ENCODE measurements around the gene BORCS6.
A peak's percentile ranks its signal among the peaks of the same experiment; 100 is the strongest.
"Not testable (repeated sequence)": the region's sequence is repeated elsewhere in the genome, so short reads cannot be mapped to it uniquely, and the experiment has no call there.

BORCS6 gene

DNA sequence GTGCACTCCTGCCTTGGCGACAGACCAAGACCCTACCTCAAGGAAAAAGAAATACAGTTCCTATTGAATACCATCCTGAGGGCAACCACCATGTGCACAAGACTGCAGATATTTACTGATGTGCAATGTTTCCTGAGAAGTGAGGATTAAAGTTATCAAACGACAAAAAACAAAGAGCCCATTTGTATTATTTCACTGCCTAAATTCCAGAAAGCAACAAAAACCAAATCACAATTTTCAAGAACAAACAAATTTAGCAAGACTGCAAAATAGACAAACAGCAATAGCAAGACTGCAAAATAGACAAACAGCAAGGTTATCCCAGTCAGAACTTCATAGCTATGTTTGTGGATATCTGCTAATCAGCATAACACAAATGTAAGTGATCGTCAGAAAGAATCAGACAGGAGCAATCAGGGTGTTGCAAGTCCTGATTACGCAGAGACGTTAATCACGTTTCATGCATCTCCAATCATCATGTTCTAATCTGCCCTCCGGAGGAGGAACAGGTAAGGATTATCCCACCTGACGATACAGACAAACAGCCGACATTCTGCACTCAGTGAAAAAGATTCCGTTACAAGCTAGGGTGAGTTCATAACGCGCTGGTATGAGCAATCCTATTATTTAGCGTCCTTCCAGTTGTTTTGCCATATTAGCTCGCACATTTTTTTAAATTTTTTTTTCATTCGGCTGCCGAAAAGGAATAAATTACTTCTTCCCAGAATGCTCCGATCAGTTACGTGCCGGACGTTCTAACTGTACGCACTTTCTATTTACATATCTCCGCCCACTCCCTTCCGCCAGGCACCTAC lies 16.7 kb downstream of the BORCS6 start:
- peak; percentile 96 for DNase-seq

DNA sequence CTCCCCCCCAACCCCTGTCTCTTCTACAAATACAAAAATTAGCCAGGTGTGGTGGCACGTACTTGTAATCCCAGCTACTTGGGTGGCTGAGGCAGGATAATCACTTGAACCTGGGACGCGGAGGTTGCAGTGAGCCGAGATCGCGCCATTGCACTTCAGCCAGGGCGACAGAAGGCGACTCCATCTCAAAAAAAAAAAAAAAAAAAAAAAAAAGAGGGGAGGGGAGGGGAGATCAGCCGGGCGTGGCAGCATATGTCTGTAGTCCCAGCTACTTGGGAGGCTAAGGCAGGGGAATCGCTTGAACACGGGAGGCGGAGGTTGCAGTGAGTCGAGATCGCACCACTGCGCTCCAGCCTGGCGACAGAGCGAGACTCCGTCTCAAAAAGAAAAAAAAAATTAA lies 19.8 kb downstream of the BORCS6 start:
- DNase-seq: not testable (repeated sequence)

DNA sequence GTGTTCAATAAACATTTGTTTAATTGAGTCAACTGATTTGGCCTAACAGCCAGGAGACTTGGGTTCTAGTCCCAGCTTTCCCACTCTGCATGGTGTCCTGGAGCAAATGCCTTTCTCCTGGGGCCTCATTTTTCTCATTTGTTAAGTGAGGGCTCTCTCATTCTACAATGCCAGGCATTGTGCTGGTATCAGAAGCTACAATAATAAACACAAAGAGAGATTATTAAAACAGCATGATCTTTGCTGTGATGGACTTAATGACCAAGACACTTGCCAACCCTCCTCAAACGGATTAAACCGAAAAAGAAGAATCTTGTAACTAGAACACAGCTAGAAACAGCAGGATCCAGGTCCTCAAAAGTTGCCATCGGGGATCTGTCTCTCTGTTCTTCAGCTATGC lies 22.5 kb downstream of the BORCS6 start:
- no peak for DNase-seq

DNA sequence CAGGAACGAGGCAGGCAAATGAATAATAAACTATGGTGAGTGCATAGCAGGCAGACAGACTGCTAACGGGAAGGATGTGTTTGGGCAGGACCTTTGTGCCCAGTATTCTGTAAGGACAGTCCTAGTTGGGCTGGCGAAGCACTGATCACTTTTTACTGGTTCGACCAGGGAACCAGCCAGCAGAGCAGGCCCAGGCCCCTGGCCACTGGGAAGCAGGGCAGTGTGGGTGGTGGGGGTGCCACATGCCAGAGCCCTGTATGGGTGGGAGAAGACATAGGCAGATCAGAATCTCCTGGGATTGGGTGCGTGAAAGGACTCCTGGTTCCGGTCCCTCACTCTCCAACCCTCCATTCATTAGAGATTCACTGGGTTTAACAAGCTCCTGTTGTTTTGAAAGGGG lies 23.2 kb downstream of the BORCS6 start:
- DNase-seq: no peak

DNA sequence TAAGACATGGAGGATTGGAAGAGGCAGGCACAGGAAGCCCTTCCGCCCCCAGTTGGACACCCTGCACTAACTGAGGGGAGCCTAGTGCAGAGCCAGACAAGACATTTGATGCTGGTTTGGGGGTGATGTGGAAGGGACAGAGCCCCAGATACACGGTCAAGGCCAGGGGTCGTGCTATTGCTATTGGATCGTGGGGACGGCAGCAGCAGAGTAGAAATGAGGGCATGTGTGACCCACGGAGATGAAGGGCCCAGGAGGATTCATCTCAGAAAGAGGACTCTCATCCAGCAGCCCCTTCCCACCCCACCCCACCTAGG lies 25.2 kb downstream of the BORCS6 start:
- DNase-seq: no peak

DNA sequence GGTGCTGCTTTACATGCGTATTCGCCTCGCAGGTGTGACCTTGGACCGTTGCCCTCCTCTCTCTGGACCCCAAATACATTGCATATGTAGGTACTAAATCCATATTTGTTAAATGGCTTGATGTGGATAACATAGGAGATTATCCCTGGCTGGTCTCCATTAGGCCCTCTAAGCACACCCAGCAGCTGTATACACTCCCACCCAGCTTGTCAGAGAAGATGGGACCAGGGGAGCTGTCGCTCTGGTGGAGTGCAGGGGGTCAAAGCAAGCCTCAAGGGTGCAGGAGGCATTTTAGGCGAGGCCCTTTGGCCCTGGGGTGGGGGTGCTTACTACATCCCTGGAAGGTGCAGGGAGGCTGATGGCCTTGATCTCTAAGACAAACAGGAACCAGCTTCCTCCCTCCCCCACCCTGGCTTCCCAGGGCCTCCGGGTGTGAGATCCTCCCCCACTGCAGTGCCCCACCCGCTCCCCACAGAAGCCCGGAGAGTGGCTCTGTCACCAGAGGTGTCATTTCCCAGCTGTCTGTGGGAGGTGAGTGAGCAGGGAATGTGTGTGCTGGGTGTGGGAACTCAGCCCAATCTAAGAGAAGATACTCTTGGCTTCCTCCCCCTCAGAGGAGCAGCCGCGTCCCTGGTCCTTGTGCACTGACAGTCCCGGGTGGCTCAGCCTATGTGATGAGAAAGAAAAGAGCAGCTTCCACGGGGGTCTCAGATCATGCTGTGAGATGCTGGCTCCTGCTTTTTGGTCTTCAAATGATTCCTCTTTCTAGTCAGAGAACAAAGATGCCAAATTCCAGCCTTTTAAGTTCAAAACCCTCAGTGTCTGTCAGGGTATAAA lies 25.8 kb downstream of the BORCS6 start:
- peak; percentile 59 for DNase-seq

DNA sequence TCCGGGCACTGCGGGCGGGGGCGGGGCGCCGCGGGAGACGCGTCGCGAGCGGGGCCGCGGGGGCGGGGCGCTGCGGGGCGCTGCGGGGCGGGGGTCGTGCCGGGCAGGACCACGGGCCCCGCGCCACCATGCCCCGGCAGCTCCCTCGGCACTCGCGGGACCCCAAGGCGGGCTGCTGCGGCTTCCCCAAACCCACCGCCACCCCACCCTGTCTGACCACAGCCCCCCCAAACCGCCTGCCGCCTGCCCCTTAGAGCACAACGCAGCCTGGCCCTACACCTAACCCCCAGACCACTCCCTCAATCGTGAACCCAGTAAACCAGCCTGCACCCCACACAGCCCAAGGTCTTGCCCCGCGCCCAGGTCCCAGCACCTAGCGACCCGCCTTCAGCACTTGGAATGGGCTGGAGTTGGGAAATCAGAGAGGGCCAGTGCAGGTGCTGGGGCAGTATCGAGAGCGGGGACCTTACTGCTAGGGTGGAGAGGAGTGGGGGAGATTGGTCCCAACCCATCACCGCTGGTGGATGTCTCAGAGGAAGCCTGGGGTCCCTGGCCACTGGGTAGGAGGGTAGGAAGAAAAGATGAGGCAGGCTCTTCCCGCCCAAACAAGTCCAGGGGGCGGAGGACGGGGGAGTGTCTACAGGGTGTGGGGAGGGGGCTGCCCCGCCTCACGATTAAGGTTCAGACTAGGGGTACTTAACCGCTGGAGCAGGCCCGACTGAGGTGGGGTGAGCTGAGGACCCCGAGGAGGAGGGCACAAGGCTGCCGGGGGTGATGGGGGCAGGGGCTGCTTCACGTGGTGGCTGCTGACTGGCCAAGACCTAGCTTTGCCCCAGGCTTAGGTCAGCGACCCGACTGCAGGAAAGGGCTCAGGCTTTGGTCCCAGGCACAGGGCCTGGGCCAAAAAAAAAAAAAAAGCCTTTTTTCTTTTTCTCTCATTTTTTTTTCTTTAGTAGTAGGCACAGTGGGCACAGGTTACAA lies 26.7 kb downstream of the BORCS6 start:
- DNase-seq: no peak

DNA sequence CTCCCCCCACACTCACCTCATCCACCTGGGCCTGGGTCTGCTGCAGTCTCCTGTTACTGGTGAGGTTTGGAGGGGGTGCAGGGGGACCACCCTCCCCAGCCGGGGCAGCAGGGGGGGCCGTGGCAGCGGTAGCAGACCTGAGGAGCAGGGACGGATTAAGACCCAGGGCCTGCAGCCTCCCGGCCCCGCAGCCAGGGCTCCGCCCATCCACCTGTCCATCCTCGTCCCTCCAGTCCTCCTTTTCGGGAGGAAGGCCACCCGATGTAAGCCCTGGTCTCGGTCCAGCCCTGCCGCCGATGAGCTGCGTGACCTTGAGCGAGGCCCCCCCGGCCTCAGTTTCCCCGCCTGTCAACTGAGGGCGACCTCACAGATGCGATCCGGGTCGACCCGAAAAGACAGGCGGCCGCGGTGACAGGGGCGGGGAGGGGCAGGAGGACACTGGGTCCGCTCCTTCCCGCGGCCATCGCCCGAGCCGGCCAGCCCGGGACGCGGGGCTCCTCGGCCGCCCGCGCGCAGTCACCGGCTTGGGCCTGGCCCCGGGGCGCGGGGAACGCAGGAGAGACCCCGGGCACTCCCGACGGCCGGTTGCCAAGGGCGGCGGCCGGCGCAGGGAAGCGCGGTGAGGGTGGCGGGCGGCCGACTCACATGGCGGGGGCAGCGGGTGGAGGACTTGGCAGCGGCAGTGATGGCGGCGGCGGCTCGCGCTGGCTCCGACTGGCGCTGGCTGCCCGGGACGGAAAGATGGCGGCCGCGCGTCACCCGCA lies 27.6 kb downstream of the BORCS6 start, which contains the start of gene VAMP2:
Gene VAMP2 (minus strand): TSS at position 716 of the 764 bp plus-strand sequence. CDS start 69 bp downstream, at position 647.
- DNase-seq: peak; percentile 65

DNA sequence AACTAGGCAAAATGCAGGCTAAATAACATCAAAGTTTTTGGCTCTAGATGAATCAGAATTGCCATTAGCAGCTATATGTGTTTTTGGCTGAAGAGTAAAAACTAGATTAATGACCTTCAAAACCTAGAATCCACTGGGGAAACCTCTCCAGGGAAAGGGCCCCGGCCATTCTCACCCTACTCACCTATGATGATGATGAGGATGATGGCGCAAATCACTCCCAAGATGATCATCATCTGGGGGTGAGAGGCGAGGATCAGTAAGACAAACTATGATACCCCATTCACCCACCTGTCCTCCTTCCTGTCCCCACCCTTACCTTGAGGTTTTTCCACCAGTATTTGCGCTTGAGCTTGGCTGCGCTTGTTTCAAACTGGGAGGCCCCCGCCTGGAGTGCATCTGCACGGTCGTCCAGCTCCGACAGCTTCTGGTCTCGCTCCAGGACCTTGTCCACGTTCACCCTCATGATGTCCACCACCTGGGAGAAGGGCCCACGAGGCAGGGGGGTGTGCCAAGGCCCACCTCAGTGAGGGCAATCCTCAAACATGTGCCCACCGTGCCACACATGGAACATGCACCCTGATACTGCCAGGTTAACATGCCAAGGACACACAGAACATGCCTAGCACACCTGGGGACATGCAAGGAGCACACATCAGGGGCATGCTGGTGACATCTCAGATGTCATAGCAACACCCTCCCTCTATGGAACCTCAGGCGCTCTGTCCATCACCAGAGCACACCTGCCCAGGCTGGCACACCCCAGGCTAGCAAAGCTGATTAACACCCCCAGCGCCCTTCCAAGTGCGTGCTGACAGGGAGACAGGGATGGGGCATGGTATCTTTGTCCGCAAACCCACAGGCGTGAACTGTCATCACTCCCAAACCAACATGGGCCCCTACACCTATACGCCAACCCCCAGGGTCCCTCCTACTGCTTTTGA lies 28.4 kb downstream of the BORCS6 start:
- no peak for DNase-seq

DNA sequence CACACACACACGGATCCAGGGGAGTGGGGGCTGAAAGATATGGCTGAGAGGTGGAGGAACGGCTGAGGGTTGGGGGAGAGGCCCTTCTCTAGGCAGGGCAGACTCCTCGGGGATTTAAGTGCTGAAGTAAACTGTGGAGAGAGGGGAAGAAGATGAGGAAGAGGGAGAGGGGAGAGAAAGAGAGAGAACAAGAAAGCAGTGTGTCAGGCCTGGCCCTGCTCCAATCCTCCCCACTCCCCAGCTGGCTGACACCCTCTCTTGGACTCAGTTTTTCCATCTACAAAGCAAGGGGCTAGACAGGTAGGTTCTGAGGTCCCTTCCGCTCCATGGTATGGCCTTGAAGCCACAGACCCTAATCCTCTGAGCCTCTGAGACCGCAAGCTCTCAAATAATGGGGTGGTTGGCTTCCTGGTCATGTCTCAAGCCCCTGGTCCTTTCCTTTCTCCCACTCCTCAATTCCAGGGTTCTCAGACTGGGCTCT lies 29.2 kb downstream of the BORCS6 start:
- DNase-seq: no peak

DNA sequence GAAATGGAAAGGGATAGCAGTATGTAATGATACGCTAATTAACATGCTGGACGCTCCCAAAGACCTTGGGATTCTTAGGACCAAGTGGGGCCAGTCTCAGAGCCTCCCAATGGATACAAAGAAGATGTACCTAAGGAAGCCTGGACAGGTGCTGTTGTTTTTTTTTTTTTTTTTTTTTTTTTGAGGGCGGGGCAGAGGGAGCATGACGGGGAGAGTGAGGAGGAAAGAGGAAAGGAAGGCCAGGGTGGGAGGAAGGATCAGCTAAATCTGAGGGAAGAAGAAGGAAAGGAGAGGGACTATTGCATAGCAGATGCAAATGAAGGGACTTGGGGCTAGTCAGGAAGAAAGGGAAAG lies 29.8 kb downstream of the BORCS6 start:
- DNase-seq: no peak

DNA sequence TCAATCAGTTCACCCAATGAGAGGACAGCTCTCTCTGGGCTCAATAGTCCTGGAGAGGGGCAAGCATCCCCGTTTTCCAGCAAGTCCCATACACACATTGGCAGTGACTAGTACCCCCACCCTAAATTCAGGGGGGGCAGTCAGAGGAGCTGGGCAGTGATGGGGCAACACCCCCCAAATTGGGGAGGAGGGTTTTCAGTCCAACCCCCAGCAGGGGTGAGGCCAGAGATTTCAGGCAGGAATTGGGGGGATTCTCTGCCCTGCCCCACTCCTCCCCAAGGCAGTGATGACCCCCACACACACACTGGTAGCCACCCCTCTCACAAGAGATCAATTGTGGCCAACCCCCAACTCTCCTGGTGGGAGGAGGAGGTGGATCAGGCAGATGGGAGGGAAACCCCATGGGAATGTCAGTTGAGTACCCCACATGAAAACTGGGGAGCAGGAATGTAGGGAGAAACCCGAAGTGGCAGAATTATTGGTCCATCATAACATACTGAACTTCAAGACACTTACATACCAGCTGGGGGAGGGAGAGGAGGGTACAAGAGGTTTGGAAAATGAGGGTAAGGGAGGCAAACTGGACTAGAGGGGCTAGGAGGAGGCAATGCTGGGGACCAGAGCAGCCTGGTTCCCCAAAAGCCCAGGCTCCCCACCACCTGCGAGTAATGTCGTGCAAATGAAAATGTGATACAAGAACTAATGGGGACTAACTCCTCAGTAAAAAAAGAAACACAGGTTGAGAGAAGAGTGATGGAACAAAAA lies 30.3 kb downstream of the BORCS6 start:
- no peak for DNase-seq

DNA sequence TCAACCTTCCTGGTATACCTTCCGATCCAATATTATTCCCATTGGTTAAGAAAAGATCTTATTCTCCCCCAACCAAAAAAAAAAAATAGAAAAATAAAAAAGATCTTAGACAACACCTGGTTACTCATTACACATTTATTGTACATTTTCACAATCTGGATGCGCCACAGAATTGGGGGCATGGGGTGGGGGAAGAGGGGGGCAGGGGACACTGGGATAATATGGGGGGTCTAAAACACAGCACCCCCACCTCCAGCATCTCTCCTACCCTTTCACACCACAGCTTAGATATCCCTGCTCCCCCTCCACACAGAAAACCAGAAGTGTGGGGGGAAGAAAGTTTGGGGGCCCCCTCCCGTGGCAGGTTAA lies 31.0 kb downstream of the BORCS6 start:
- DNase-seq: no peak

DNA sequence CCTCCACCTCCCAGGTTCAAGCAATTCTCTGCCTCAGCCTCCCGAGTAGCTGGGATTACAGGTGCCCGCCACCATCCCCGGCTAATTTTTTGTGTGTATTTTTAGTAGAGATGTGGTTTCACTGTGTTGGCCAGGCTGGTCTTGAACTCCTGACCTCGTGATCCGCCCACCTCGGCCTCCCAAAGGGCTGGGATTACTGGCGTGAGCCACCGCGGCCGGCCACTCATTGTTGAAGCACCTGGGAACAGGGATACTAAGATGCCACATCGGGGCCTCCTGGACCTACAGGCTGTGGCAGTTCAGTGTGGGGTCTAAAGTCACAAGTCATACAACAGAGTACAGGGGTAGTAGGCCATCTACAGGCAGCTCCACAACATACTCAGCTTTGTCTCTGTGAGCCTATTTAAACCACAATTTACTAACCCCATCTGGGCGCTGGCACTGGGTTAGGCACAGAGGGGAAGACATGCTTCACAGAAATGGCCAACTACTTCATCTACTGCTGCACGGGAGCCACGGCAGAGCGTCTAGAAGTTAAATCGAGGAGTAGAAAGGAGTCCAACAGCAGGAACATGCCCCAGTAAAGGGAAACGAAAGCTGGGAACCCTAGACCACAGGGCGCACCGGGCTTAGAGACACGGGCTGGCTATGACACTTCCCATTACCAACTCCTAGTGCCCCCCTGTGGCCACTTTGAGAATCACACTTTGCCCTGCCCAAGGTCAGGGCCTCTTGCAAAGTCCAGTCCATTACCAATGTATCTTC lies 31.5 kb downstream of the BORCS6 start:
- peak; percentile 87 for DNase-seq

DNA sequence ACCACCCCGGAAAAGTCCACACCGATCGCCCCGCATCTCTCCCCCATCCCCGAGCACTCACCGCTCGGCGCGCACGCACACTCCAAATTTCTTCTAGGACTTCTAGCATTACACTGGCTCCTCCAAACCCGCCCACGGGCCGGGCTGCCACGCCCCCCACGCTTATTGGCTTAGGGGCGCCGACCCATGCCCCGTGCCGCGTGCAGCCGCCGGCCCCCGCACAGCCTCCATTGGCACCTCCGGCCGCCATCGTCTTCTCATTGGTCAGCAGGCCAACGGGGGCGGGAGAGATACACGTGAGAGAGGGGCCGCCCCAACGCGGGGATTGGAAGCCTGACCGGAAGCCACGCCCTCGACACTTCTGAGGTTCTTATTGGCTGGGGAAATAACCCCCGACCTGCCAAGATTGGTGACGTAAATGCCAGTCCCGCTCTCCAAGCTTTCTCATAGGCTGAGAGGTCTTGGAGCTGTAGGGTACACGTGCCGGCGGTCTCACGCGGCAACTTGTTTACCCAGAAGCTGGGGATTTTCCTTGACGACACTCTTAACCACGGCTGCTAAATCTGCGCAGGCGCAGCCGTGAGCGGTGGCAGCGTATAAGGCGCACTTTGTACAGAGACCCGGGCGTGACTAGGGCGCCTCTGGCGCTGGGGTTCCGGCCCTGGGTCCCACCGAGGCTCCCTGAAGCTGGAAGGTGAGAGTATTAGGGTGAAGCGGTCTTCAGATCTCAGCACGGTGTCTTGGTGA lies 33.6 kb downstream of the BORCS6 start:
- peak; percentile 100 for DNase-seq

DNA sequence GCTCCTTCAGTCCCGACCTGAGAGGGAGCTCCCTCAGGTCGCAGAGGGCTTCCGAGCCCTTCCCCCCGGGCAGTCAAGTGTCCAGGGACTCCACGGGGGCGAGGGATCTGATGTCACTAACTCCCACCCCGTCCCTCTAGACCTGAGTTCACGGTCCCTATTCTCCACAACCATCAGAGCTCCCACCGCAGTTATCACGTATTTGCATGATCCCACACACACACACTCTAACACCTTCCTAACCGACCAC lies 34.1 kb downstream of the BORCS6 start:
- no peak for DNase-seq

DNA sequence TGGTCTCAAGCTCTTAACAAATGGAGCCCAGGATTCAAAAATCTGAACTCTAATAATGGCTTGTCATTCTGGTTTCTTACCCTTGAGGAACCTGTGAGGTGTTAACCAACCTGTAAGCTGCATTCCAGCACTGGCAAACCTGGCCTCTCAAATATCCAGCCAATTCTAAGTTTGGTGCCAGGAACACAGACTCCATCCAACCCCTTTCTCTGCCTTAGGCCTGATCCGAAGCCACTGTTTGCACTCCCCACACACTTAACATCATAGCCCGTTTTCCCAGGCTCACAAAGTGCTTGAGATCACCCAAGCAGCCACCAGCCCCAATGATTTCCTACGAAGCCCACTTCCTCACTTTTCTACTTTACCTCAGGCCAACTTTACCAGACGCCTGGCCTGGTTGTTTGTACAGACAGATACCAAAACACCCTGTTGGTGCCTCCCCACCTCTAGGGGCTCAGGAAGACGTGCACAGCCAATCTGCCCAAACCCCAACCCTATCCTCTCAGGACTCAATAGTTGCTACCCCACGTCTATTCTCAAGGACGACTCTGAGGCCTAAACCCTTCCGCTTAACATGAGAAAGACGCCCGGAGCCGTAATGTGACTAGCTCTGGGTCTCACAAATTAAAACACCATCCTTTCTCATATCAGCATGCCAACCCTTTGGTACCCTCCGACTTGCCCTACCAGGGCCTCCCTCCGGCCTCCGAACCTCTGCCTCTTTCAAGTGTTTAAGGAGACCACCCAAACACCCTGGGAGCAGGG lies 34.6 kb downstream of the BORCS6 start:
- no peak for DNase-seq

DNA sequence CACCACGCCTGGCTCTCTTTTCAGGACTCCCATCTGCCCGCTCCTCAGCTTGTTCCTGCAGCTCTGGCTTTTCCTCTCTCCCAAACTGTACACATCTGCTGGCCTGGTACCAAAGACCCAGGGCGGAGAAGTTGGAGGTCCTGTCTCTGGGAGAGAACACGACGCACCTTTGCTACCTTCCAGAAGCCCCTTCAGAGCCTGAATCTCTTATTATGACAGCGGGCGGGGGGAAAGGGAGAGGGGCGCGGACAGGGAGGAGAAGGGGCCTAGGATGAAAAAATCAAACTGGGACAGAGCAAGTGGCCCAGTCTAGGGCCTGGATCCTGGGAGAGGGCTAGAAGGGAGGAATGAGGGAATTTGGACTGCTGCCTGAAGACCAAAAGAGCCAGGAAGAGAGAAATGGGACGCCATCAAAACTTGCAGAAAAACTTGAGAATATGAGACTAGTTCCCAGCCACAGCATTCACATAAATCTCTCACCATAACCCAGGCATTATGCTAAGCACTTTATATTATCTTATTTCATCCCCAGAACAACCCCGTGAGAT lies 35.3 kb downstream of the BORCS6 start:
- DNase-seq: no peak
